HuH-7.5 (cell line): ENCODE data around the gene PRM1.
"Not testable (repeated sequence)": the region's sequence is repeated elsewhere in the genome, so short reads cannot be mapped to it uniquely, and the experiment has no call there.

Source experiments
- DNase-seq: peaks from one replicate; pipeline ENCODE4 v3.0.0; 2011; ENCODE audit warnings: low spot score

PRM1 gene

GRCh38 chr16:11297492-11298142, 16.5 kb upstream of the PRM1 start:
- DNase-seq, result no peak

- DNase-seq, result no peak
Observed at GRCh38 chr16:11296706-11297491, 15.8 kb upstream of the PRM1 start.

GRCh38 chr16:11296351-11296705, 15.2 kb upstream of the PRM1 start:
- no peak for DNase-seq

GRCh38 chr16:11295672-11296071, 14.5 kb upstream of the PRM1 start:
- no peak for DNase-seq

- no peak for DNase-seq
Observed at GRCh38 chr16:11292076-11292748, 11.1 kb upstream of the PRM1 start.

- no peak for DNase-seq
Observed at GRCh38 chr16:11291091-11291703, 10.1 kb upstream of the PRM1 start.

GRCh38 chr16:11290102-11290893, 9.2 kb upstream of the PRM1 start:
- no peak for DNase-seq

- DNase-seq, result not testable (repeated sequence)
Observed at GRCh38 chr16:11289696-11290095, 8.6 kb upstream of the PRM1 start.

GRCh38 chr16:11289202-11289601, 8.1 kb upstream of the PRM1 start:
- DNase-seq, result no peak

GRCh38 chr16:11285842-11286241, 4.7 kb upstream of the PRM1 start:
- DNase-seq, result no peak

GRCh38 chr16:11283820-11284248, 2.7 kb upstream of the PRM1 start:
- DNase-seq, result no peak

GRCh38 chr16:11278681-11279628, 2.2 kb downstream of the PRM1 start:
- DNase-seq, result no peak

GRCh38 chr16:11277607-11278337, 3.4 kb downstream of the PRM1 start:
- no peak for DNase-seq

GRCh38 chr16:11276896-11277593, 4.1 kb downstream of the PRM1 start:
- no peak for DNase-seq

GRCh38 chr16:11276143-11276895, 4.8 kb downstream of the PRM1 start, which contains the start of gene PRM2:
TSS of gene PRM2 (minus strand) at chr16:11276480. CDS start at chr16:11276370, 110 bp downstream.
- no peak for DNase-seq

- no peak for DNase-seq
Observed at GRCh38 chr16:11274964-11275363, 6.2 kb downstream of the PRM1 start.

GRCh38 chr16:11273721-11274324, 7.3 kb downstream of the PRM1 start:
- no peak for DNase-seq
